ENCODE measurements around the gene SUCLG2. TPM values are rescaled to one million over a fixed set of nuclear protein-coding genes. Genes with fewer than 3 reads are reported as not detected.

Gene SUCLG2
- total RNA-seq, 1 experiment from 2014 or later: 38.5 TPM

DNA sequence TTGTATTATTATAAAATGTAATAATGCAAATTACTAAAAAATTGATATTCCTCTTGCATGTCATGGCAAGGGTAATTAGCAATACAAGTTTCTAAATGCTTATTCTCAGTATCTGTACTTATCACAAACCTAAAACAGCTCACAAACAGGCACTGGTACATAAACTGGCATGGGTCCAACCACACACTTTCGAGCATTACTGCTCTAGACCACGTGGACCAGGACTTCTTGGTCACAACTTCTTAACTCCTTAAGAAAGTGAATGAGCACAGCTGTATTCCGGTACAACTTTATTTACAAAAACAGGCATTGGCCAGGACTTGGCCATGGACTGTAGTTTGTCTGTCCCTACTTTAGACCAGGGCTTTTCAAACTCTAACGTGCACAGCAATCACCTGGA lies 173.3 kb downstream of the SUCLG2 start:
- Histone ChIP-seq H3K79me1 (ENCODE audit: insufficient read depth, low read depth, low read length, poor library complexity, severe bottlenecking) (no peaks in the 10 kb centered on the region), H3K9ac (ENCODE audit: extremely low read depth, insufficient read length, low read length) (no peak overlapping the region), H4K20me1 (ENCODE audit: control insufficient read depth, insufficient read depth, insufficient read length) (no peaks in the 10 kb centered on the region), H3K9me3 (ENCODE audit: control insufficient read depth, low read depth, low read length) (no peaks in the 10 kb centered on the region), H3K4me1 (ENCODE audit: insufficient read depth, low read length) (peaks cover 4% of the 10 kb centered on the region; the same call in 1 of the 2 replicates), H3T11ph (ENCODE audit: low read length) (no peak overlapping the region), H2BK20ac (ENCODE audit: low read depth, low read length, poor library complexity, severe bottlenecking) (no peak overlapping the region), H2AFZ (ENCODE audit: low read length) (no peak overlapping the region), H3K23me2 (ENCODE audit: insufficient read length, low read depth, low read length, poor library complexity, severe bottlenecking) (no peaks in the 10 kb centered on the region), H3K27me3 (ENCODE audit: insufficient read depth, low read length) (no peaks in the 10 kb centered on the region), H2BK5ac (ENCODE audit: insufficient read length, low read length) (no peak overlapping the region), H4K8ac (replicated peaks; ENCODE audit: insufficient read length, low read depth, low read length) (no peak overlapping the region), H4K91ac (ENCODE audit: insufficient read length, low read depth, low read length) (no peak overlapping the region), H2BK120ac (ENCODE audit: low read depth, low read length, poor library complexity, severe bottlenecking) (no peak overlapping the region), H3K14ac (ENCODE audit: insufficient read depth, low read length) (no peak overlapping the region), H4K5ac (ENCODE audit: insufficient read length, low read depth, low read length) (no peak overlapping the region), H3K56ac (ENCODE audit: insufficient read length, low read depth, low read length) (no peak overlapping the region), H2BK12ac (ENCODE audit: insufficient read length, low read depth, low read length) (no peak overlapping the region), H3K4me2 (ENCODE audit: insufficient read depth, insufficient read length, low read length) (no peak overlapping the region), H3K18ac (ENCODE audit: insufficient read length, low read depth, low read length) (no peak overlapping the region), H3K79me2 (ENCODE audit: insufficient read depth, low read length) (no peaks in the 10 kb centered on the region), H2BK15ac (ENCODE audit: low read depth, low read length) (no peak overlapping the region), H3K27ac (ENCODE audit: insufficient read length, low read depth, low read length) (no peak overlapping the region), H3K4ac (ENCODE audit: low read depth, low read length) (no peak overlapping the region), H2AK5ac (ENCODE audit: insufficient read length, low read length) (no peak overlapping the region), H3K23ac (ENCODE audit: insufficient read length, low read depth, low read length) (no peak overlapping the region)
- TF ChIP-seq, protein P1, sequence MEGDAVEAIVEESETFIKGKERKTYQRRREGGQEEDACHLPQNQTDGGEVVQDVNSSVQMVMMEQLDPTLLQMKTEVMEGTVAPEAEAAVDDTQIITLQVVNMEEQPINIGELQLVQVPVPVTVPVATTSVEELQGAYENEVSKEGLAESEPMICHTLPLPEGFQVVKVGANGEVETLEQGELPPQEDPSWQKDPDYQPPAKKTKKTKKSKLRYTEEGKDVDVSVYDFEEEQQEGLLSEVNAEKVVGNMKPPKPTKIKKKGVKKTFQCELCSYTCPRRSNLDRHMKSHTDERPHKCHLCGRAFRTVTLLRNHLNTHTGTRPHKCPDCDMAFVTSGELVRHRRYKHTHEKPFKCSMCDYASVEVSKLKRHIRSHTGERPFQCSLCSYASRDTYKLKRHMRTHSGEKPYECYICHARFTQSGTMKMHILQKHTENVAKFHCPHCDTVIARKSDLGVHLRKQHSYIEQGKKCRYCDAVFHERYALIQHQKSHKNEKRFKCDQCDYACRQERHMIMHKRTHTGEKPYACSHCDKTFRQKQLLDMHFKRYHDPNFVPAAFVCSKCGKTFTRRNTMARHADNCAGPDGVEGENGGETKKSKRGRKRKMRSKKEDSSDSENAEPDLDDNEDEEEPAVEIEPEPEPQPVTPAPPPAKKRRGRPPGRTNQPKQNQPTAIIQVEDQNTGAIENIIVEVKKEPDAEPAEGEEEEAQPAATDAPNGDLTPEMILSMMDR (conservative IDR thresholded peaks at IDR 0.05): no peak
- Mint-ChIP-seq H3K27me3 (ENCODE audit: low read depth) (no peaks in the 10 kb centered on the region), H3K9me3 (peaks cover 2 to 7% of the 10 kb centered on the region in 2 experiments; a peak in 3 of 5 replicates), H3K27ac (no peak overlapping the region), H3K4me3 (no peak overlapping the region), H3K36me3 (ENCODE audit: insufficient read depth in 1 of 3, low read depth in 3 of 3) (peaks cover 10 to 15% (median 13%) of the 10 kb centered on the region in 3 experiments), H3K4me1 (peaks cover 5 to 8% of the 10 kb centered on the region in 2 experiments; a peak in 3 of 4 replicates)
- DNase-seq: no peak
- no CpG with 5 or more reads among the region's 4 CpGs for WGBS (ENCODE audit: extremely low coverage, insufficient read length, low lambda C conversion rate)

All from H9 (cell line).